ENCODE measurements around the gene PLCH2. TPM values are rescaled to one million over a fixed set of nuclear protein-coding genes. Genes with fewer than 3 reads are reported as not detected.

Gene PLCH2
- total and polyA plus RNA-seq, 2 donors (not counting 3 experiments of a cell fraction or from before 2014, with no cell fraction given) = 0.19 to 0.31 TPM

DNA sequence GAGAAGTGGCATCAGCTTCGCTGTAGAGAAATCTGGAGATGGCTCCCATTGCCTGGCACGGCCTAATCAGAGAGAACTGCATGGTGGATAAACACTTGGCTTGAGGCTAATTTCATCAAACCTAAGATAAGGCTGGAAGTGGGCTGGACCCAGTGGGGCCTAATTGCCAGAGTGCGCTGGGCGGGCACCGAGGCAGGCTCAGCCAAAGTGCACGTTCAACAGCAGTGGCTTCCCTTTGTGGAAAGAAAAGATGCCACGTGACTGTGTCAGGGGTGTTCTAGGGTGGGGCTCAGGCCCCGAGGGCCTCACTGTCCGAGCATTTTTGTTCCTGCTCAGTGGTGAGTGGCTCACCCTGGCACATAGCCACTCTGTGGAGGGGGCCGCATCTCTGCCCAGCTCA, 5.8 kb downstream of the PLCH2 start:
- no peak overlapping the region for H3K27ac ChIP-seq (ENCODE audit: insufficient read depth, low read depth, low read length)
- H3K4me1 ChIP-seq (ENCODE audit: control insufficient read depth, extremely low read depth, insufficient read depth, low read length) = no peaks in the 10 kb centered on the region
- H2AFZ ChIP-seq (ENCODE audit: low read depth, low read length) = no peak overlapping the region
- H3K9me3 ChIP-seq (replicated peaks; ENCODE audit: control insufficient read depth, insufficient read depth, low read length) = no peaks in the 10 kb centered on the region
- no peaks in the 10 kb centered on the region for H3K79me2 ChIP-seq (ENCODE audit: control insufficient read depth, insufficient read depth, low read length)
- ChIA-PET CTCF (no interaction called here), POLR2A (no interaction called here)
- H4K20me1 ChIP-seq (replicated peaks; ENCODE audit: control insufficient read depth, extremely low read depth, insufficient read depth, low read length) = no peaks in the 10 kb centered on the region
- no TSS peak for BruUV-seq (replicated peaks)
- FAIRE-seq (no peak), DNase-seq (ENCODE audit: low read depth, low spot score) (no peak)
- H3K27me3 ChIP-seq (ENCODE audit: control insufficient read depth in 2 of 2, insufficient read depth in 2 of 2, low read length in 2 of 2) = no peaks in the 10 kb centered on the region
- H3K4me2 ChIP-seq (ENCODE audit: insufficient read depth, low read length) = no peak overlapping the region
- TF ChIP-seq POLR2A (IDR thresholded peaks at IDR 0.05; ENCODE audit: low read depth, low read length) = no peak
- no peak for TF ChIP-seq FOS (IDR thresholded peaks at IDR 0.05; ENCODE audit: borderline replicate concordance, insufficient read depth, low read length)
- TF ChIP-seq MYC (IDR thresholded peaks at IDR 0.05; ENCODE audit: low read depth, low read length) = no peak
- TF ChIP-seq GATA2 (IDR thresholded peaks at IDR 0.05; ENCODE audit: insufficient read depth, insufficient read length, low read depth, low read length) = no peak
- TF ChIP-seq, protein P1, sequence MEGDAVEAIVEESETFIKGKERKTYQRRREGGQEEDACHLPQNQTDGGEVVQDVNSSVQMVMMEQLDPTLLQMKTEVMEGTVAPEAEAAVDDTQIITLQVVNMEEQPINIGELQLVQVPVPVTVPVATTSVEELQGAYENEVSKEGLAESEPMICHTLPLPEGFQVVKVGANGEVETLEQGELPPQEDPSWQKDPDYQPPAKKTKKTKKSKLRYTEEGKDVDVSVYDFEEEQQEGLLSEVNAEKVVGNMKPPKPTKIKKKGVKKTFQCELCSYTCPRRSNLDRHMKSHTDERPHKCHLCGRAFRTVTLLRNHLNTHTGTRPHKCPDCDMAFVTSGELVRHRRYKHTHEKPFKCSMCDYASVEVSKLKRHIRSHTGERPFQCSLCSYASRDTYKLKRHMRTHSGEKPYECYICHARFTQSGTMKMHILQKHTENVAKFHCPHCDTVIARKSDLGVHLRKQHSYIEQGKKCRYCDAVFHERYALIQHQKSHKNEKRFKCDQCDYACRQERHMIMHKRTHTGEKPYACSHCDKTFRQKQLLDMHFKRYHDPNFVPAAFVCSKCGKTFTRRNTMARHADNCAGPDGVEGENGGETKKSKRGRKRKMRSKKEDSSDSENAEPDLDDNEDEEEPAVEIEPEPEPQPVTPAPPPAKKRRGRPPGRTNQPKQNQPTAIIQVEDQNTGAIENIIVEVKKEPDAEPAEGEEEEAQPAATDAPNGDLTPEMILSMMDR (IDR thresholded peaks at IDR 0.05; ENCODE audit: extremely low read depth in 1 of 2, insufficient read depth in 1 of 2, low read depth in 1 of 2, low read length in 2 of 2) = no peak
- TF ChIP-seq EZH2 (IDR thresholded peaks at IDR 0.05; ENCODE audit: borderline replicate concordance, low read depth, low read length, severe bottlenecking) = no peak
- no peak for TF ChIP-seq JUN (IDR thresholded peaks at IDR 0.05; ENCODE audit: borderline replicate concordance, insufficient read depth, insufficient read length, low read depth)
- TF ChIP-seq MAX (IDR thresholded peaks at IDR 0.05; ENCODE audit: insufficient read depth, insufficient read length) = no peak
- TF ChIP-seq POLR2AphosphoS5 (IDR thresholded peaks at IDR 0.05; ENCODE audit: insufficient read depth, low read depth, low read length) = no peak
- dilution Hi-C loops (cut with MboI; ENCODE audit: extremely low pct_ligation_motif_present, low sequenced_read_pairs) = no loop called here
- intact Hi-C loops (cut with micrococcal nuclease) = no loop called here
- no peaks in the 10 kb centered on the region for H3K36me3 ChIP-seq (ENCODE audit: control insufficient read depth in 2 of 2, extremely low read depth in 1 of 2, insufficient read depth in 2 of 2, low read length in 2 of 2)
- H3K9ac ChIP-seq (replicated peaks; ENCODE audit: extremely low read depth, insufficient read depth, low read length) = no peak overlapping the region
- no peak overlapping the region for H3K4me3 ChIP-seq (replicated peaks in 1 of 3; ENCODE audit: insufficient read depth in 1 of 3, low read depth in 1 of 3, low read length in 3 of 3)
- H3K9me1 ChIP-seq (replicated peaks; ENCODE audit: control insufficient read depth, extremely low read depth, insufficient read depth, low read length) = no peaks in the 10 kb centered on the region

Data from endothelial cell of umbilical vein (primary cell).